WTC11 (cell line): ENCODE measurements around the gene COBLL1.

Experiments used
- ESRRA ChIP-seq: sonication (generic); formaldehyde crosslinking; IDR thresholded peaks from 2 replicates; pipeline ENCODE4 v1.8.1; 2022; ENCODE audit warnings: mild to moderate bottlenecking, missing genetic modification reagents, borderline replicate concordance
- TEAD4 ChIP-seq: sonication (generic); formaldehyde crosslinking; IDR thresholded peaks from 2 replicates; pipeline ENCODE4 v1.8.0; 2022; ENCODE audit warnings: mild to moderate bottlenecking, missing genetic modification reagents
- TF ChIP-seq, protein P1 (sequence below): fragments of 200-600 bp; IDR thresholded peaks from 2 replicates; pipeline ENCODE4 v1.8.0; 2022; ENCODE audit warnings: antibody characterized with exemption
- TF ChIP-seq, protein P2 (sequence below): sonication (generic); formaldehyde crosslinking; IDR thresholded peaks from 2 replicates; pipeline ENCODE4 v1.8.1; 2023; ENCODE audit warnings: mild to moderate bottlenecking, missing genetic modification reagents, moderate library complexity

DNA sequence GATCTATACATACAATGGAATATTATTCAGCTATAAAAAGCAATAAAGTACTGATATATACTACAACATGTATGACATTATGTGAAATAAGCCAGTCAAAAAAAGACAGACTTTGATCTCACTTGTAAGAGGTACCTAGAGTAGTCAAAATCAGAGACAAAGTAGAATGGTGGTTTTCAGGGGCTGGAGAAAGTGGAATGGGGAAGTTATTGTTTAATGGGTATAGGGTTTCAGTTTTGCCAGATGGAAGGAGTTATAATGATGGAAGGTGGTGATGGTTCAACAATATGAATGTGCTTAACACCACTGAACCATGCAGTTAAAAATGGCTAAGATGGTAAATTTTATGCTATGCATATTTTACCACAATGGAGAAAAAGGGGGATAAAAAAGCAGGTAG lies 6.3 kb downstream of the COBLL1 start:
- TF ChIP-seq, protein P1, sequence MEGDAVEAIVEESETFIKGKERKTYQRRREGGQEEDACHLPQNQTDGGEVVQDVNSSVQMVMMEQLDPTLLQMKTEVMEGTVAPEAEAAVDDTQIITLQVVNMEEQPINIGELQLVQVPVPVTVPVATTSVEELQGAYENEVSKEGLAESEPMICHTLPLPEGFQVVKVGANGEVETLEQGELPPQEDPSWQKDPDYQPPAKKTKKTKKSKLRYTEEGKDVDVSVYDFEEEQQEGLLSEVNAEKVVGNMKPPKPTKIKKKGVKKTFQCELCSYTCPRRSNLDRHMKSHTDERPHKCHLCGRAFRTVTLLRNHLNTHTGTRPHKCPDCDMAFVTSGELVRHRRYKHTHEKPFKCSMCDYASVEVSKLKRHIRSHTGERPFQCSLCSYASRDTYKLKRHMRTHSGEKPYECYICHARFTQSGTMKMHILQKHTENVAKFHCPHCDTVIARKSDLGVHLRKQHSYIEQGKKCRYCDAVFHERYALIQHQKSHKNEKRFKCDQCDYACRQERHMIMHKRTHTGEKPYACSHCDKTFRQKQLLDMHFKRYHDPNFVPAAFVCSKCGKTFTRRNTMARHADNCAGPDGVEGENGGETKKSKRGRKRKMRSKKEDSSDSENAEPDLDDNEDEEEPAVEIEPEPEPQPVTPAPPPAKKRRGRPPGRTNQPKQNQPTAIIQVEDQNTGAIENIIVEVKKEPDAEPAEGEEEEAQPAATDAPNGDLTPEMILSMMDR = no peak
- no peak for TF ChIP-seq TEAD4
- TF ChIP-seq, protein P2, sequence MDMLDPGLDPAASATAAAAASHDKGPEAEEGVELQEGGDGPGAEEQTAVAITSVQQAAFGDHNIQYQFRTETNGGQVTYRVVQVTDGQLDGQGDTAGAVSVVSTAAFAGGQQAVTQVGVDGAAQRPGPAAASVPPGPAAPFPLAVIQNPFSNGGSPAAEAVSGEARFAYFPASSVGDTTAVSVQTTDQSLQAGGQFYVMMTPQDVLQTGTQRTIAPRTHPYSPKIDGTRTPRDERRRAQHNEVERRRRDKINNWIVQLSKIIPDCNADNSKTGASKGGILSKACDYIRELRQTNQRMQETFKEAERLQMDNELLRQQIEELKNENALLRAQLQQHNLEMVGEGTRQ (CRISPR knock-in tag) = no peak
- no peak for TF ChIP-seq ESRRA (CRISPR knock-in tag)
